Measurements from ENCODE around the gene RNF19B.

GRCh38 chr1:32990887-32991286 is 26.3 kb upstream of the RNF19B start:
- TF ChIP-seq CTCF (IDR thresholded peaks at IDR 0.05; ENCODE audit: low read depth, low read length) (no peak), EZH2phosphoT487 (IDR thresholded peaks at IDR 0.05; ENCODE audit: low read depth) (no peak)

Measured in OCI-LY3 (cell line).